Activated CD4-positive, alpha-beta T cell treated with anti-CD3 and anti-CD28 coated beads, Interleukin-2, amount 50 U/mL, for 24 hours (primary cell): Measurements from ENCODE around the gene BNC2.

Experiments used
- DNase-seq, 2 donors: peaks; one replicate each; pipeline ENCODE4 v3.0.0-alpha.2; 2020; ENCODE audit warnings: low read depth in 1 of 2, low spot score in 1 of 2

Gene BNC2

GRCh38 chr9:16610538-16610937 is 259.9 kb downstream of the BNC2 start:
- no peak for DNase-seq

DNA sequence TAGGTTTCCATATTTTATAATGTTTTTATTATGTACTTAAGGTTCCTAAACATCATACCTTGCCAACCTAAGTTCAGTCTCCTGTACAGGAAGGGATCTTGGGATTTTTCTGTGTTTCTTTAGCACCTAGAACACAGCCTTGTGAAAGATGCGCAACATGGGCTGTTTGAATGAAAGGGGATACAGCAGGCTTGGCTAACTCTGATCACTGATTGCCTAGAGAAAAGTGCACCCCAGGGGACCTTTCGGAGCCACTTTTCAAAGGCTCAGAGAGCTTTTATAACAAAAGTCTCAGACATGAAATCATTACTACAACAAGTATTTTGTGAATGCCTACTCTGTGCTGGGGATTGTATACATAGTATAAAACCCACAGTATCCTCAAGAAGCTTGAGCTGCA is 261.6 kb downstream of the BNC2 start:
- no peak for DNase-seq

- DNase-seq, result no peak
These were observed 268.0 kb downstream of the BNC2 start for GRCh38 chr9:16602494-16602893.

DNA sequence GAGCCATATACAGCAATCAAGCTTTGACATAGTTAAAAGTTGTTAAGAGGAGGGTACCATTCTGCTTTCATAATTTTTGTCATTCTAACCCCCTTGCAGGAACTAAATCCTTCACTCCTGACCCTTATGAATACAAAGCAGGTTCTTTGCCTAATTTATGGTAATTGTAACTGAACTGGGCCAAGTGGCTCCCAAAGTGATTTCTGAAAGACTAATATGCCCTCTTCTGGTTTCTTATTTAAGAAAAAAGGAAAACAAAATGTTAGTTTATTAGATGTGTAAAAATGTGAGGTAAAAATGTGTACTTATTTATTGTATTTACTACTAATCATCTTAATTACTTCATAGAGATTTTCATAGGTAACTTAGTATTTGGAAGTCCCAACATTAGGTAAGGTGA is 268.5 kb downstream of the BNC2 start:
- DNase-seq, result no peak

- no peak for DNase-seq
These were observed 272.2 kb downstream of the BNC2 start for GRCh38 chr9:16598316-16598715.

GRCh38 chr9:16597136-16597535 is 273.3 kb downstream of the BNC2 start:
- no peak for DNase-seq

- no peak for DNase-seq
These were observed 275.2 kb downstream of the BNC2 start for GRCh38 chr9:16595227-16595626.

DNA sequence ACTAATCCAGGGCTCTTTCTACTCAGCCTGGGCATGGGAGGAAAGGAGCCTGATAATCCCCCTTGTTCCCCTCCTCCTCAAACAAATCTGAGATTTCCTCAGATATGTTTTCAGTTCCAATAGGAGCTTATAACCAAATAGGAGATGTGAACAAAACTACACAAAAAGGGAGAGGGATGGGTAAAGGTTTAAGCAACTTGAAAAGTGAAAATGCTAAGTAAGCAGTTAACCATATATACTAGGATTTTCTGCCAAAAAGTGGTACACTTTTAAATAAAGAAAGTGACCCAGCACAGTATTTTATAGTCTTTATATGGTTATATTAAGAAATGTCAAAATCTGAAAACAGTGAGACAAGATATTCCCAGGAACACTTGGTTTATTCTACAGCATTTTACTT is 275.7 kb downstream of the BNC2 start:
- DNase-seq, result no peak

GRCh38 chr9:16593746-16594145 is 276.7 kb downstream of the BNC2 start:
- DNase-seq, result no peak

- DNase-seq, result no peak
These were observed 279.4 kb downstream of the BNC2 start for GRCh38 chr9:16591092-16591491.

DNA sequence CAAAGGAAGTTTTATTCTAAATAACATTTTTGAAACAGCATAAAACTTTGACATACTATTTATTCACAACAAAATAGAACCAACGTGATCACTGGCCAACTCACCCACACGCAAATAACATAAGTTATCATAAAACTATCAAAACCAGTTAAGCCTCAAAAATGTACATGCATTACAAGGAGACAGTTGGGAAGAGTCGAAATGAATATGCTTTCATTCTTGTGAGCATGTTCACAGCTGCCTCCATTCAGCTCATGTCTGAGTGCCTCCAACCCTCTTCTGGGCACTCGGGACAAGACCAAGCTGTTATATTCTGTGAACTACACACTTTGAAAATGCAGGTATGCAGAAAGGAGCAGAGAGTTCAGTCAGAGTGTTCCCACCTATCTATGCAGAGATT is 284.9 kb downstream of the BNC2 start:
- DNase-seq, result no peak

DNA sequence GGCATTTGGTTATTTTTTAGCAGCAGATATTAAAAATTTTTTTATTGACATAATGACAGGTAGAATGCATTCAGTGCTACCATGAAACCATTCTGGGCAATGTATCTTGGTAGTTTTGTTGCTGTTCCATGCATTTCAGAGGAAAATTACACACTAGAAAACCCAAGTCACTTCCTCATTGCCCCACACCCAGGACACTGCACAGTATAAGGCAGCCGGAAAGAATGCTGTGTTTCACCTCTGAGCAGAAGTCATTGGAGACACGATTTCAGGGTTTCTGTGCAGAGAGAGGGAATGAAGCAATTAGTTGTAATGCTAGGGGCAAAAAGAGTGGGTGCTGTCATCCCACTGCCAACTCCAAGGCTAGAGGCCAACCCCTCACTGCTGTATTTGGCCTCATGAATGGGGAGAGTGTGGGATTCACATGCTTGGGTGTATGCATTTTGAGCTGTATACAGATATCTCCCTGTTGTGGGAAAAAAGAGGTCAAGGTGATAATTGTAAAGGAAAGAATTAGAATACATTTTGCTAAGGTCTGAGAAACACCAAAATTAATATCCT is 290.5 kb downstream of the BNC2 start:
- no peak for DNase-seq

- no peak for DNase-seq
These were observed 294.6 kb downstream of the BNC2 start for GRCh38 chr9:16575986-16576245.

GRCh38 chr9:16575142-16575985 is 295.1 kb downstream of the BNC2 start:
- DNase-seq, result no peak

DNA sequence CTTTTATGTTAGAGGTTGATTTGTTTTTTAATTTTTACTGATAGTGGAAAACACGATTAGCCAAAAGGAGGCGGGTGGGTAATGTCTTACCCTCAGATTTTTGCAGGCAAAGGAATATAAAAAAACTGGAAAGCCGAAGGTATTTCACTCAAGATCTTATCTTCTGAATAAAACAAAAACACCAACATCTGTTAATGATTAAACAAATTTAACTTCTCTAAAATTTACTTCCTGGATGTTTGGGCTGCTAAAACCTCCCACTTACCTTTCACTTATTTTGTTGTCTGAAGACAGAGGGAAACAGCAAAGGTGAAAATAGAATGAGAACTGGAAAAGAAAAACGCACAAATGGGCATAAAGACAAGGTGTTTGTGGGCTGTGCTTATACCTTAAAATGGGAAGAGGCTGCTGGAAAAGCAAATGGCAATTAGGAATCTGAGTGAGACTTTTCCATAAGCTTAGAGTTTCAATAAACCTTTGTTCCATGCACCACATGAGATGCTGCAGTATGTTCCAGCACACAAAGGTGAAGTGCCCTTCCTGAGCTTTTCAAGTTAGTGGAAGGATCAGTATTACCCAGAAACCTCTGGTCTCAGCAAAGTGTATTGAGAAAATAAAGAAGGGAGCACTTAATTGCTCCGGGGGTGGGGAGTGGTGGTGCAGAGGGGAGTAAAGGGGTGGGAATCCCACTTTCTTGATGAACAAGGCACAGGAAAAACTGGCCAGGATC is 298.3 kb downstream of the BNC2 start:
- DNase-seq, result no peak

DNA sequence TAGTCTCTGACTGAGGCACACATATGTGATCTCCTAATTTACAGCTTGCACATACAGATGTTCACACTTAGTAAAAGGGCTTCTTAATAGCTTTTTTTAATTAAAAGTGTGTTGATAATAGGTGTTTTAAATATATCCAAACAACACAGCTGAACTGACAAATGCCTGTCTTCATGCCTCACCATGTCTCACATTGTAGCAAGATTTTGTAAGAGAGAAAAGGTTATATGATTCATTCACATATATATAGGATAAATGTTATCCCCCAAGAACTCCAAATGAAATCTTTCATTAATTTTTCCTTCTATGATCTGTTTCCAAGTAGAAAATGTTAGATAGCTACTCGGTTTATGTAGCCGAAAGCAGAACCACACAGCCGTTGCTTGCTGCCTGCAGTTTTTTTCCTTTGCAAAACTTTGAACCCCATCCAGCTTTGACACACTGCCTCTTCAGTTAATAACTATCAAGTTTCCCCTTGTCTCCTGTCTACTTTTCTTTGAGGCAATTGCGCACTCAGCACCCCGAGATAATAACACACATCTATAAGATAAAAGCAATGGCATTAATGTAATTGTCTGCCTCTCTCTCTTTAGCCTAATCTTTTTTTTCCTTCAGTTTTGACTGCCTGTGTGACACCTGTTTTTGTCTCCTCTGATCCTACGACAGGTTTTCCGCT is 299.2 kb downstream of the BNC2 start:
- DNase-seq, result no peak

- no peak for DNase-seq
These were observed 307.0 kb downstream of the BNC2 start for GRCh38 chr9:16563446-16563845.

DNA sequence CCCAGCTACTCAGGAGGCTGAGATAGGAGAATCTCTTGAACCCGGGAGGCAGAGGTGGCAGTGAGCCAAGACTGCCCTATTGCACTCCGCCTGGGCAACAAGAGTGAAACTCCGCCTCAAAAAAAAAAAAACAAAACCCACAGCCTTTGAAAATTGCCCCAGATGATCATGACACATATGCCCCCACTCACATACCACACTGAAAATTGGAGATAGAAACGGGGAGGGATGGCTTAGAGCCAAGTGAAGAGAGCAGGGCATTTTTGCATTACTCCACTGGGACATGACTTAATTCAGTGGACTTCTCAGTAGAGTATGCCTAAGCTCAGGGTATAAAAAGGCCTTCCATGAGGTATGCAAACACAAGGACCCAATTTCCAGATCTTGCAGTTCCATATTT is 309.3 kb downstream of the BNC2 start:
- no peak for DNase-seq

DNA sequence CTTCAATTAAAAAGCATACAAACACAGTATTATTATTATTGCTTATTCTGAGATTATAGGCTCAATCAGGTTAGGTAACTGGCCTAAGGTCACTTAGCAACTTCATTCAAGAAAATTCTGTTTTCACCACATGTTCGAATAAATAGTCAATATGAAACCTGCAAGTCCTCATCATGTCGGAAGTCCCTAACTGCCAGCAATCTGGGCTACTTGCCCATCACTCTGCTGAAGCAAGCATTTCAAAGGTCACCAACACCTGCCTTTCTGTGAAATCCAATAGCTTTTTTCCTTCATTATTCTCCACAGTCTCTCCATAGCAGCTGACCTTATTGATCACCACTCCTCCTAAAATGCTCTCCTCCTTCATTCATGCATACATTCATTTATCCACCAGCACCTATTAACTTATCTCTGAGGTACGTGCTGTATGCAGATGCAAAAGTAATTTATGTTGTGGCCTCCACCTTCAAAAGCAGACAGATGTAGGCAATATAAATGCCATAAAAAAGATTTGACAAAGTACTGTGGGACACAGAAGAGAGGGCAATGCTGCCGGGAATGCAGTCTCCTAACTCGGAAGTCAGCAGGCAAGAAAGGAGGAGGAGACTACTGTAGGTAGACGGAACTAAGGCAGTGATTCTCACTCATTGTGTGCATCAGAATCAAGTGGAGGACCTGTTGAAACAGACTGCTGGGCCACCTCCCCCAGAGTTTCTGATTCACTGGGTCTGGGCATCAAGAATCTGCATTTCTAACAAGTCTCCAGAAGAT is 310.9 kb downstream of the BNC2 start:
- no peak for DNase-seq

DNA sequence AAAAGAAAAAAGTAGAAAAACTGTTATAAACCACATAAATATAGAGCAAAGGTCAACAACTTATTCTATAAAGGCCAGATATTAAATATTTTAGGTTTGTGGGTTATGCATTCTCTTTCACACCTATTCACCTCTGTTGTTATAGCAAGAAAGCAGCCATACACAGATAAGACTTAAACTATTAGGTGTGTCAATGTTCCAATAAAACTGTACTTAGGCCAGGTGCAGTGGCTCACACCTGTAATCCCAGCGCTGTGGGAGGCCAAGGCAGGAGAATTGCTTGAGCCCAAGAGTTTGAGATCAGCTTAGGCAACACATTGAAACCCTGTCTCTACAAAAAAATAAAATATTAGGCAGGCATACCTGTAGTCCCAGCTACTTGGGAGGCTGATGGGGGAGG is 314.7 kb downstream of the BNC2 start:
- DNase-seq, result no peak

GRCh38 chr9:16553869-16554540 is 316.5 kb downstream of the BNC2 start:
- no peak for DNase-seq
